Mesendoderm (in vitro differentiated cells): ENCODE data around the gene HECTD1.
"Not testable (repeated sequence)": the region's sequence is repeated elsewhere in the genome, so short reads cannot be mapped to it uniquely, and the experiment has no call there.

Experiments used
- DNase-seq: peaks from one replicate; pipeline ENCODE4 v3.0.0; 2013
- H2AK5ac ChIP-seq: 2 replicates; pipeline ENCODE4 v1.6.1; 2013; ENCODE audit warnings: low read length, inconsistent platforms
- H2BK120ac ChIP-seq: 2 replicates; pipeline ENCODE4 v1.6.1; 2013; ENCODE audit warnings: low read depth, mild to moderate bottlenecking, low read length, moderate library complexity, mixed read lengths
- H2BK15ac ChIP-seq: replicated peaks from 2 replicates; pipeline ENCODE4 v1.6.1; 2013; ENCODE audit warnings: low read depth, mild to moderate bottlenecking, moderate library complexity
- H2BK5ac ChIP-seq: 2 replicates; pipeline ENCODE4 v1.6.1; 2013; ENCODE audit warnings: low read length, inconsistent platforms
- H3K18ac ChIP-seq: 2 replicates; pipeline ENCODE4 v1.6.1; 2013; ENCODE audit warnings: mild to moderate bottlenecking, low read length, mixed read lengths
- H3K23ac ChIP-seq: one replicate; pipeline ENCODE4 v1.6.1; 2013; ENCODE audit warnings: low read length
- H3K27ac ChIP-seq: 2 replicates; pipeline ENCODE4 v1.5.1; 2013; ENCODE audit warnings: low read depth, mild to moderate bottlenecking, inconsistent platforms, low read length, moderate library complexity
- H3K27me3 ChIP-seq: 2 replicates; pipeline ENCODE4 v1.6.1; 2013; ENCODE audit warnings: low read length, control low read depth, mild to moderate bottlenecking, inconsistent platforms; ENCODE audit not compliant: insufficient read depth, poor library complexity
- H3K36me3 ChIP-seq: 2 replicates; pipeline ENCODE4 v1.6.1; 2013; ENCODE audit warnings: low read length, inconsistent platforms; ENCODE audit not compliant: control insufficient read depth, insufficient read depth
- H3K4ac ChIP-seq: one replicate; pipeline ENCODE4 v1.6.1; 2013; ENCODE audit warnings: low read depth, mild to moderate bottlenecking, low read length, moderate library complexity
- H3K4me1 ChIP-seq: 2 replicates; pipeline ENCODE4 v1.6.1; 2013; ENCODE audit warnings: low read depth, low read length, inconsistent platforms; ENCODE audit not compliant: control insufficient read depth
- H3K4me2 ChIP-seq: 2 replicates; pipeline ENCODE4 v1.6.1; 2013; ENCODE audit warnings: low read length
- H3K4me3 ChIP-seq: 2 replicates; pipeline ENCODE4 v1.5.1; 2013; ENCODE audit warnings: mild to moderate bottlenecking, low read length
- H3K56ac ChIP-seq: one replicate; pipeline ENCODE4 v1.6.1; 2013; ENCODE audit warnings: low read length
- H3K79me1 ChIP-seq: 2 replicates; pipeline ENCODE4 v1.6.1; 2013; ENCODE audit warnings: low read length, inconsistent platforms
- H3K79me2 ChIP-seq: 2 replicates; pipeline ENCODE4 v1.6.1; 2013; ENCODE audit warnings: mild to moderate bottlenecking, low read length; ENCODE audit not compliant: control insufficient read depth, insufficient read depth
- H3K9ac ChIP-seq: 2 replicates; pipeline ENCODE4 v1.6.1; 2013; ENCODE audit warnings: low read length, inconsistent platforms
- H4K5ac ChIP-seq: one replicate; pipeline ENCODE4 v1.6.1; 2013; ENCODE audit warnings: low read length
- H4K8ac ChIP-seq: one replicate; pipeline ENCODE4 v1.6.1; 2013; ENCODE audit warnings: low read depth, mild to moderate bottlenecking, control low read depth, low read length, moderate library complexity
- WGBS: extraction: QIAGEN DNeasy Blood & Tissue Kit; methylation state at CpG from one replicate; pipeline ENCODE4 v1.1.7; 2013; ENCODE audit warnings: low lambda C conversion rate, missing lambda C conversion rate; ENCODE audit not compliant: insufficient coverage; ENCODE audit errors: extremely low coverage; 5-methylcytosine and 5-hydroxymethylcytosine counted together

Gene HECTD1

DNA sequence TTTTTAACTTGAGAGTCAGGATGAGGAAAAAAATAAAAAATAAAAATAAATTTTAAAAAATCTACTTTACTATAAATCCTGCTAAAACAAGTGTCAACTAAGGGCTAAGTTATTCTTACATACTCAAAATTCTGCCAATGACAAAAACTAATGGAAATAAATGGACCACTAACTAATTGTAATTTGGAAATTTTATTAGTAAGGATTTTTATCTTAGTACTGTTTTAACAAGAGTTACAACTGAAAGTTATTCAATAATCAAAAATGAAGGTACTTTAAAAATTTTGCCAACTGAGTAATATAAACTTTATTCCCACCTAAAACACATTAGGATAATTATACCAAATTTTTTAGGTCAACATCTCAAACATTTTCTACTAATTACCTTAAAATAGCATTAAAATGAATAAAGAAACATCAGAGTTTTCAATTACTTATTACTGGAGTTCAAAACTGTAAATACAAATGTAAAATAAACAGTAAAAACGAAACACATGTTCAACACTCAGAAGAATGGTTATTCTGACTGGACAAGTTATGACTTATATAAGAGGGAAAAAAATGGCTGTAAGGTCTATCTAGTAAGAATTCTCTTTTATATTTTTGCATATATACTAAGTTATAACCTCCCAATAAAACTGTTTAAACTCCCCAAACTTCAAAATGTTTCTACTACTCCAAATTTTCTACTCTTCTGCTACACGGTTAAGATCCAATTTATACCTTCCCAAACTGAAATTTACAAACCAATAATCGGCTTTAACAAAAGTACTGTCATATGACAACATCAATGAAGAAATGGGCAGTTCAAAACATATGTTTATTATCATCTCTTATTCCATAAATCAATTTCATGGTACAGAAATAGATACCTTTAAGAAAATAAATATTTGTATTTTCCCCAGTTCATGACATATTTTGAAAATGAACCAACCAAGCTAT lies 2.7 kb downstream of the HECTD1 start:
- no peak overlapping the region for H2BK15ac ChIP-seq
- DNase-seq = no peak
- no peak overlapping the region for H3K23ac ChIP-seq
- no CpG with 5 or more reads among the region's 3 CpGs for WGBS
- H3K56ac ChIP-seq = no peak overlapping the region
- no peak overlapping the region for H4K8ac ChIP-seq
- no peak overlapping the region for H3K9ac ChIP-seq
- no peak overlapping the region for H2AK5ac ChIP-seq
- H3K27ac ChIP-seq = no peak overlapping the region
- no peak overlapping the region for H2BK5ac ChIP-seq
- H3K4me1 ChIP-seq = no peaks in the 10 kb centered on the region
- H3K79me1 ChIP-seq = peaks cover 5% of the 10 kb centered on the region
- H3K4ac ChIP-seq = no peak overlapping the region
- H3K79me2 ChIP-seq = peaks cover 20% of the 10 kb centered on the region
- no peak overlapping the region for H3K18ac ChIP-seq
- no peak overlapping the region for H2BK120ac ChIP-seq
- H3K4me3 ChIP-seq = no peak overlapping the region
- H3K4me2 ChIP-seq = no peak overlapping the region
- no peaks in the 10 kb centered on the region for H3K27me3 ChIP-seq
- H3K36me3 ChIP-seq = no peaks in the 10 kb centered on the region
- no peak overlapping the region for H4K5ac ChIP-seq

DNA sequence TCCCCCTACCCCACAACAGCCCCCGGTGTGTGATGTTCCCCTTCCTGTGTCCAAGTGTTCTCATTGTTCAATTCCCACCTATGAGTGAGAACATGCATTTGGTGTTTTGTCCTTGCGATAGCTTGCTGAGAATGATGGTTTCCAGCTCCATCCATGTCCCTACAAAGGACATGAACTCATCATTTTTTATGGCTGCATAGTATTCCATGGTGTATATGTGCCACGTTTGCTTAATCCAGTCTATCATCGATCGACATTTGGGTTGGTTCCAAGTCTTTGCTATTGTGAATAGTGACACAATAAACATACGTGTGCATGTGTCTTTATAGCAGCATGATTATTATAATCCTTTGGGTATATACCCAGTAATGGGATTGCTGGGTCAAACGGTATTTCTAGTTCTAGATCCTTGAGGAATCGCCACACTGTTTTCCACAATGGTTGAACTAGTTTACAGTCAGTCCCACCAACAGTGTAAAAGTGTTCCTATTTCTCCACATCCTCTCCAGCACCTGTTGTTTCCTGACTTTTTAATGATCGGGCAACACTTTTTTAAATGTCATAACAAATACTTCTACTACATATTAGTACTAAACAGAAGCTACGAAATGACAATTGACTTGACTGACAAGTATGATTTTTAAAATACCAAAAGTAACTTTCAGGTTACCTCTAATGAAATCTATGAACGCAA lies 3.5 kb downstream of the HECTD1 start:
- H3K27me3 ChIP-seq, H2BK120ac ChIP-seq, H3K4ac ChIP-seq, H3K4me1 ChIP-seq, H3K27ac ChIP-seq, H3K4me2 ChIP-seq, H3K79me1 ChIP-seq, H3K36me3 ChIP-seq, H2BK15ac ChIP-seq, H2AK5ac ChIP-seq, H3K23ac ChIP-seq, H2BK5ac ChIP-seq, H3K9ac ChIP-seq, H3K56ac ChIP-seq, H4K8ac ChIP-seq, H3K4me3 ChIP-seq, DNase-seq, H3K18ac ChIP-seq, H4K5ac ChIP-seq: not testable (repeated sequence)
- H3K79me2 ChIP-seq = peaks cover 23% of the 10 kb centered on the region
- no CpG with 5 or more reads among the region's 11 CpGs for WGBS

DNA sequence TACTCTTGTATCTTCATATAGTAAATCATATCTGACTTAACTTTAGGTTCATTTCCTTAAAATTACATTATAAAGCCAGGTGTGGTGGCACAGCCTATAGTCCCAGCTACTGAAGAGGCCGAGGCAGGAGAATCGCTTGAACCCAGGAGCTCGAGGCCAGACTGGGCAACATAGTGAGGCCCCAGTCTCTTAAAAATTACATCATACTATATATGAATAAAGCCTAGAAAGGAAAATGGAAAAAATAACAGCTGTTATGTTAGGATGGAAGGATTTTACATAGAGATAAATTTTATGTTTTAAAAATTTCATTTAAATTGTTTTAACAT lies 4.2 kb downstream of the HECTD1 start:
- Histone ChIP-seq H3K4ac (no peak overlapping the region), H3K18ac (no peak overlapping the region), H4K8ac (no peak overlapping the region), H2BK5ac (no peak overlapping the region), H3K4me2 (no peak overlapping the region), H3K27me3 (no peaks in the 10 kb centered on the region), H3K36me3 (no peaks in the 10 kb centered on the region), H3K9ac (no peak overlapping the region), H3K4me3 (no peak overlapping the region), H3K79me1 (peaks cover 6% of the 10 kb centered on the region), H2BK15ac (no peak overlapping the region), H3K4me1 (no peaks in the 10 kb centered on the region), H3K79me2 (peaks cover 23% of the 10 kb centered on the region), H2BK120ac (no peak overlapping the region), H4K5ac (no peak overlapping the region), H2AK5ac (no peak overlapping the region), H3K23ac (no peak overlapping the region), H3K56ac (no peak overlapping the region), H3K27ac (no peak overlapping the region)
- WGBS = no CpG with 5 or more reads among the region's 3 CpGs
- DNase-seq = no peak

DNA sequence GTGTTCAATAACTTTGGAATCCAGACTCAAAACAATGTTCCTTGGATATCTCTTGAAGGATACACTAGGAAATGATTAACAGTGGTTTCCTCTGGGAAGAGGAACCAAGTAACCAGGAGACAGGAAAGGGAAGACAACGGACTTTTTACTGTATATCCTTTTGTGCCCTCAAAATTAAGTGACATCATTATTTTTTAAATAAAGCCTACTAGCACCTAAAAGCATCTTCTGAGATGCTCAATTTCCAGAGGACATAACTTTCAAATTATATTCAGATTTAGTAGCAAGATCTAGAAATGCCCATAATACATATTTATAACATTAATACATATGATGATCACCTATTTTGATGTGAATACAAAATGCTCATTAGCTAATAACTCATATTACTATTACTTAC lies 6.5 kb downstream of the HECTD1 start:
- Histone ChIP-seq H2BK120ac (no peak overlapping the region), H3K4me2 (no peak overlapping the region), H3K4me1 (no peaks in the 10 kb centered on the region), H4K8ac (no peak overlapping the region), H3K27me3 (no peaks in the 10 kb centered on the region), H2AK5ac (no peak overlapping the region), H3K27ac (no peak overlapping the region), H3K4me3 (no peak overlapping the region), H3K4ac (no peak overlapping the region), H3K79me2 (peaks cover 15% of the 10 kb centered on the region), H4K5ac (no peak overlapping the region), H3K56ac (no peak overlapping the region), H3K36me3 (no peaks in the 10 kb centered on the region), H3K79me1 (peaks cover 7% of the 10 kb centered on the region), H3K18ac (no peak overlapping the region), H2BK15ac (no peak overlapping the region), H3K9ac (no peak overlapping the region), H2BK5ac (no peak overlapping the region), H3K23ac (no peak overlapping the region)
- no CpG with 5 or more reads among the region's 1 CpG for WGBS
- no peak for DNase-seq

DNA sequence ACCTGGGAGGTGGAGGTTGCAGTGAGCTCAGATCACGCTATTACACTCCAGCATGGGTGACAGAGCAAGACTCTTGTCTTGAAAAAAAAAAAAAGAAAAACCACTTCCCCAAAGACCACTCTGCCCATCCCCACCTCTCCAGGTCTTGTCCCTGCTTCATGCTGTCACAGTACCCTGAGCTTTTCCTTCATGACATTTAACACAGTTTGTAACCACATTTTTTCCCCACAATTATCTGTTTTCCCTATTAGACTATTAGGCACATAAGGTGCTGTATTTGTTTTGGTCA lies 6.9 kb downstream of the HECTD1 start:
- no peak for DNase-seq
- H2AK5ac ChIP-seq = no peak overlapping the region
- peaks cover 4% of the 10 kb centered on the region for H3K79me1 ChIP-seq
- no CpG with 5 or more reads among the region's 1 CpG for WGBS
- H3K56ac ChIP-seq = no peak overlapping the region
- no peaks in the 10 kb centered on the region for H3K4me1 ChIP-seq
- no peak overlapping the region for H3K18ac ChIP-seq
- H3K4me3 ChIP-seq = no peak overlapping the region
- no peak overlapping the region for H3K27ac ChIP-seq
- H2BK5ac ChIP-seq = no peak overlapping the region
- H4K8ac ChIP-seq = no peak overlapping the region
- H3K27me3 ChIP-seq = no peaks in the 10 kb centered on the region
- no peak overlapping the region for H2BK15ac ChIP-seq
- H3K36me3 ChIP-seq = no peaks in the 10 kb centered on the region
- no peak overlapping the region for H4K5ac ChIP-seq
- no peak overlapping the region for H3K4ac ChIP-seq
- no peak overlapping the region for H3K4me2 ChIP-seq
- no peak overlapping the region for H3K23ac ChIP-seq
- no peak overlapping the region for H2BK120ac ChIP-seq
- H3K79me2 ChIP-seq = peaks cover 10% of the 10 kb centered on the region
- H3K9ac ChIP-seq = no peak overlapping the region
